Measurements from ENCODE around the gene CDH12.

The CDH12 gene

GRCh38 chr5:22460189-22460588 is 393.0 kb downstream of the CDH12 start:
- TF ChIP-seq CTCF (conservative IDR thresholded peaks at IDR 0.05; ENCODE audit: low read depth, low read length): no peak
- no peaks in the 10 kb centered on the region for H3K27me3 ChIP-seq (ENCODE audit: insufficient read depth, low read depth)

GRCh38 chr5:22432905-22433304 is 420.2 kb downstream of the CDH12 start:
- no peak overlapping the region for H3K9ac ChIP-seq
- H3K27ac ChIP-seq: no peak overlapping the region
- H4K20me1 ChIP-seq (ENCODE audit: insufficient read depth): no peaks in the 10 kb centered on the region
- H2AFZ ChIP-seq (ENCODE audit: low read depth): no peak overlapping the region
- H3K4me1 ChIP-seq (ENCODE audit: low read depth, poor library complexity, severe bottlenecking): no peaks in the 10 kb centered on the region
- TF ChIP-seq CTCF (conservative IDR thresholded peaks at IDR 0.05; ENCODE audit: low read depth, low read length): no peak
- no peaks in the 10 kb centered on the region for H3K27me3 ChIP-seq (ENCODE audit: insufficient read depth, low read depth)
- no peaks in the 10 kb centered on the region for H3K79me2 ChIP-seq (ENCODE audit: insufficient read depth, low read depth)
- H3K4me3 ChIP-seq (IDR thresholded peaks at IDR 0.05; ENCODE audit: insufficient read depth, low read depth, low read length): no peak overlapping the region
- no peaks in the 10 kb centered on the region for H3K36me3 ChIP-seq (ENCODE audit: insufficient read depth)
- H3K4me2 ChIP-seq: no peak overlapping the region

More at GRCh38 chr5:22460189-22460588, 393.0 kb downstream of the CDH12 start:
- Histone ChIP-seq H3K4me3 (IDR thresholded peaks at IDR 0.05; ENCODE audit: insufficient read depth, low read depth, low read length) (no peak overlapping the region), H3K36me3 (ENCODE audit: insufficient read depth) (no peaks in the 10 kb centered on the region), H3K27ac (no peak overlapping the region), H3K4me2 (no peak overlapping the region), H2AFZ (ENCODE audit: low read depth) (no peak overlapping the region), H3K79me2 (ENCODE audit: insufficient read depth, low read depth) (no peaks in the 10 kb centered on the region), H3K9ac (no peak overlapping the region), H4K20me1 (ENCODE audit: insufficient read depth) (no peaks in the 10 kb centered on the region), H3K4me1 (ENCODE audit: low read depth, poor library complexity, severe bottlenecking) (no peaks in the 10 kb centered on the region)

- no peaks in the 10 kb centered on the region for H3K4me1 ChIP-seq (ENCODE audit: low read depth, poor library complexity, severe bottlenecking)
- H3K4me3 ChIP-seq (IDR thresholded peaks at IDR 0.05; ENCODE audit: insufficient read depth, low read depth, low read length): no peak overlapping the region
- no peak overlapping the region for H3K4me2 ChIP-seq
- no peak overlapping the region for H2AFZ ChIP-seq (ENCODE audit: low read depth)
- no peaks in the 10 kb centered on the region for H3K27me3 ChIP-seq (ENCODE audit: insufficient read depth, low read depth)
- H3K27ac ChIP-seq: no peak overlapping the region
- no peaks in the 10 kb centered on the region for H4K20me1 ChIP-seq (ENCODE audit: insufficient read depth)
- H3K36me3 ChIP-seq (ENCODE audit: insufficient read depth): no peaks in the 10 kb centered on the region
- TF ChIP-seq CTCF (conservative IDR thresholded peaks at IDR 0.05; ENCODE audit: low read depth, low read length): no peak
- H3K79me2 ChIP-seq (ENCODE audit: insufficient read depth, low read depth): no peaks in the 10 kb centered on the region
- H3K9ac ChIP-seq: no peak overlapping the region
Measured at GRCh38 chr5:22431840-22432239, 421.3 kb downstream of the CDH12 start.

- Histone ChIP-seq H3K4me2 (no peak overlapping the region), H3K4me1 (ENCODE audit: low read depth, poor library complexity, severe bottlenecking) (no peaks in the 10 kb centered on the region), H3K9ac (no peak overlapping the region), H3K27ac (no peak overlapping the region), H3K36me3 (ENCODE audit: insufficient read depth) (no peaks in the 10 kb centered on the region), H3K27me3 (ENCODE audit: insufficient read depth, low read depth) (no peaks in the 10 kb centered on the region), H3K4me3 (IDR thresholded peaks at IDR 0.05; ENCODE audit: insufficient read depth, low read depth, low read length) (no peak overlapping the region), H4K20me1 (ENCODE audit: insufficient read depth) (no peaks in the 10 kb centered on the region), H3K79me2 (ENCODE audit: insufficient read depth, low read depth) (no peaks in the 10 kb centered on the region), H2AFZ (ENCODE audit: low read depth) (no peak overlapping the region)
- TF ChIP-seq CTCF (conservative IDR thresholded peaks at IDR 0.05; ENCODE audit: low read depth, low read length): no peak
Measured at GRCh38 chr5:22431406-22431805, 421.7 kb downstream of the CDH12 start.

Data from KMS-11 (cell line).